Right lobe of liver (tissue), 4 donors: ENCODE measurements around the gene YJEFN3.

Experiments used
- CTCF ChIP-seq, 4 donors: fragments of 200-600 bp in 3 of 4; fragments of 450-650 bp in 1 of 4; IDR thresholded peaks; one replicate each; pipeline versions ENCODE4 v1.5.1 to v1.8.0; 2016 to 2022; ENCODE audit warnings: antibody characterized with exemption in 4 of 4, mild to moderate bottlenecking in 2 of 4
- POLR2A ChIP-seq: fragments of 450-650 bp; IDR thresholded peaks from one replicate; pipeline ENCODE4 v1.6.1; 2017; ENCODE audit warnings: antibody characterized with exemption, mild to moderate bottlenecking
- donor health status: DM: no; HTN: no; CAD: no.
- donor health status: DM: no; HTN: no; CAD: no.
- donor health status: DM: no; HTN: yes; CAD: no.

- no peak for TF ChIP-seq CTCF (IDR thresholded peaks at IDR 0.05)
- TF ChIP-seq POLR2A, result no peak
Measured at GRCh38 chr19:19558055-19558454, 29.3 kb downstream of the YJEFN3 start.
